K562 (cell line): Measurements from ENCODE around the gene BCCIP. TPM values are rescaled to one million over a fixed set of nuclear protein-coding genes. Genes with fewer than 3 reads are reported as not detected.

Experiments
- ATAC-seq: fragments of 200-7000 bp; cut with Tn5 transposase; 3 replicates; pipeline ENCODE4 v1.9.1; 2020; ENCODE audit warnings: moderate library complexity
- BruUV-seq: library from RNA; stranded (reverse); fragments of 400-500 nt; replicated peaks from 2 replicates; lab custom pipeline; 2021; lab: Mats Ljungman, UMichigan
- CTCF ChIA-PET: fragments of 300-600 bp; formaldehyde crosslinking; extraction: SDS; loops from one replicate; lab custom pipeline; 2021; ENCODE audit warnings: low intra/inter-chr PET ratio; lab: Yijun Ruan, JAX
- POLR2A ChIA-PET: fragments of 300-600, 350-650 bp; sonication (Branson Sonifier 250); formaldehyde crosslinking; extraction: SDS; loops from one replicate; lab custom pipeline; 2021; ENCODE audit warnings: antibody characterized with exemption, inconsistent platforms; lab: Yijun Ruan, JAX
- DNase-seq, 4 experiments: peaks; one replicate each; pipeline versions ENCODE4 v3.0.0 to v3.0.0-alpha.2; 2011 to 2018; ENCODE audit warnings: low spot score in 3 of 4, mixed read lengths in 3 of 4; ENCODE audit errors: extremely low read depth in 1 of 4
- FAIRE-seq: peaks from 2 replicates; lab custom pipeline; 2011; peaks lifted over from hg19 to GRCh38; lab: Jason Lieb, UNC
- H2AFZ ChIP-seq: 2 replicates; pipeline ENCODE4 v1.6.0; 2011; ENCODE audit warnings: low read depth, low read length, control low read depth, inconsistent platforms
- H3K27ac ChIP-seq: fragments of 200-600 bp; 3 replicates; pipeline ENCODE4 v1.8.0; 2011; ENCODE audit warnings: low read depth, mild to moderate bottlenecking, control low read depth, inconsistent platforms, low read length, moderate library complexity, mixed read lengths; ENCODE audit errors: extremely low read depth
- H3K27me3 ChIP-seq, 2 experiments: fragments of 300-600 bp in 1 of 2; 2 replicates in 1 of 2; 3 replicates in 1 of 2; pipeline versions ENCODE4 v1.6.0 to v1.8.0; 2011; ENCODE audit warnings: inconsistent platforms in 2 of 2, low read length in 2 of 2, mild to moderate bottlenecking in 1 of 2, mixed read lengths in 1 of 2, moderate library complexity in 1 of 2; ENCODE audit not compliant: control insufficient read depth in 2 of 2, insufficient read depth in 2 of 2
- H3K36me3 ChIP-seq: fragments of 300-600 bp; 3 replicates; pipeline ENCODE4 v1.8.0; 2011; ENCODE audit warnings: mild to moderate bottlenecking, low read length, inconsistent platforms; ENCODE audit not compliant: control insufficient read depth, insufficient read depth
- H3K4me1 ChIP-seq, 2 experiments: fragments of 200-600 bp in 1 of 2; replicated peaks in 1 of 2; 2 replicates in 1 of 2; 3 replicates in 1 of 2; pipeline versions ENCODE4 v1.5.1 to v1.8.0; 2011; ENCODE audit warnings: inconsistent platforms in 2 of 2, low read length in 2 of 2, mild to moderate bottlenecking in 1 of 2, mixed read lengths in 1 of 2, moderate library complexity in 1 of 2; ENCODE audit not compliant: control insufficient read depth in 2 of 2, insufficient read depth in 2 of 2
- H3K4me2 ChIP-seq: 2 replicates; pipeline ENCODE4 v1.6.1; 2011; ENCODE audit warnings: low read length, control low read depth, inconsistent platforms, mixed read lengths; ENCODE audit not compliant: insufficient read depth
- H3K4me3 ChIP-seq: fragments of 200-600 bp; sonication (generic), shearing (Covaris generic); 2 replicates; pipeline ENCODE4 v1.5.1; 2016; ENCODE audit warnings: control low read depth, inconsistent platforms
- H3K79me2 ChIP-seq: fragments of 200-600 bp; 3 replicates; pipeline ENCODE4 v1.8.0; 2011; ENCODE audit warnings: low read length, inconsistent platforms; ENCODE audit not compliant: control insufficient read depth, insufficient read depth
- H3K9ac ChIP-seq, 2 experiments: 2 replicates each; pipeline versions ENCODE4 v1.6.0 to v1.6.1; 2011; ENCODE audit warnings: low read depth in 2 of 2, low read length in 2 of 2, control low read depth in 1 of 2, inconsistent platforms in 1 of 2, mild to moderate bottlenecking in 1 of 2, mixed read lengths in 1 of 2; ENCODE audit not compliant: insufficient read depth in 1 of 2
- H3K9me1 ChIP-seq: one replicate; pipeline ENCODE4 v1.6.0; 2011; ENCODE audit warnings: inconsistent platforms, mild to moderate bottlenecking, low read length, moderate library complexity; ENCODE audit not compliant: control insufficient read depth, insufficient read depth
- H3K9me3 ChIP-seq: replicated peaks from 2 replicates; pipeline ENCODE4 v1.5.1; 2011; ENCODE audit warnings: low read depth, low read length, inconsistent platforms; ENCODE audit not compliant: control insufficient read depth, insufficient read depth
- H4K20me1 ChIP-seq: replicated peaks from 2 replicates; pipeline ENCODE4 v1.6.1; 2011; ENCODE audit warnings: low read length, inconsistent platforms, mixed read lengths; ENCODE audit not compliant: control insufficient read depth, insufficient read depth
- C11orf30 ChIP-seq: fragments of 450-650 bp; IDR thresholded peaks from 2 replicates; pipeline ENCODE4 v1.6.1; 2016; ENCODE audit warnings: low read depth, mild to moderate bottlenecking
- CREBBP ChIP-seq: IDR thresholded peaks from one replicate; pipeline ENCODE4 v1.6.1; 2012; ENCODE audit warnings: low read depth, mild to moderate bottlenecking, control low read depth, inconsistent platforms, low read length
- E2F1 ChIP-seq: sonication (generic); formaldehyde crosslinking; IDR thresholded peaks from 2 replicates; pipeline ENCODE4 v1.8.1; 2023; ENCODE audit warnings: mild to moderate bottlenecking, missing genetic modification reagents, moderate library complexity
- ELF2 ChIP-seq: fragments of 250-450 bp; sonication (Bioruptor Pico); IDR thresholded peaks from 2 replicates; pipeline ENCODE4 v1.5.0; 2021; ENCODE audit warnings: mild to moderate bottlenecking
- FOXK1 ChIP-seq: sonication (generic); formaldehyde crosslinking; IDR thresholded peaks from 2 replicates; pipeline ENCODE4 v1.8.0; 2022; ENCODE audit warnings: missing genetic modification reagents, mild to moderate bottlenecking, borderline replicate concordance
- MXI1 ChIP-seq: IDR thresholded peaks from 2 replicates; pipeline ENCODE4 v1.6.1; 2011; ENCODE audit warnings: low read depth, mild to moderate bottlenecking, improper control_type of control experiment, low read length
- NCOR1 ChIP-seq: fragments of 450-650 bp; IDR thresholded peaks from 2 replicates; pipeline ENCODE4 v1.6.1; 2016; ENCODE audit warnings: mild to moderate bottlenecking, moderate library complexity
- RAD51 ChIP-seq: fragments of 450-650 bp; IDR thresholded peaks from 2 replicates; pipeline ENCODE4 v1.7.1; 2016; ENCODE audit warnings: low read depth, mild to moderate bottlenecking, borderline replicate concordance
- TAF9B ChIP-seq: fragments of 450-650 bp; IDR thresholded peaks from 2 replicates; pipeline ENCODE4 v1.6.1; 2018; ENCODE audit warnings: mild to moderate bottlenecking; ENCODE audit not compliant: partially characterized antibody
- U2AF1 ChIP-seq: fragments of 200-400 bp; formaldehyde crosslinking; optimal IDR thresholded peaks from 2 replicates; pipeline ENCODE3; 2017; ENCODE audit warnings: mild to moderate bottlenecking, low read depth, low read length, moderate library complexity
- ZC3H11A ChIP-seq: IDR thresholded peaks from 2 replicates; pipeline ENCODE4 v1.6.1; 2012; ENCODE audit warnings: low read depth, low read length, improper control_type of control experiment
- ZNF324 ChIP-seq: fragments of 250-450 bp; sonication (Bioruptor Pico); IDR thresholded peaks from 2 replicates; pipeline ENCODE4 v1.4.0; 2020; ENCODE audit warnings: mild to moderate bottlenecking
- ZNF445 ChIP-seq: fragments of 250-450 bp; sonication (Bioruptor Pico); IDR thresholded peaks from 2 replicates; pipeline ENCODE4 v1.4.0; 2020; ENCODE audit warnings: low read depth, mild to moderate bottlenecking, moderate library complexity
- ZZZ3 ChIP-seq: fragments of 450-650 bp; IDR thresholded peaks from 2 replicates; pipeline ENCODE4 v1.6.1; 2016; ENCODE audit warnings: antibody characterized with exemption, mild to moderate bottlenecking, moderate library complexity
- WGBS: fragments of 100-300 bp; shearing (Covaris generic); methylation state at CpG from one replicate; pipeline ENCODE4 v1.1.6; 2016; ENCODE audit warnings: low coverage, mixed read lengths; ENCODE audit not compliant: insufficient coverage; ENCODE audit errors: missing lambda C conversion rate; 5-methylcytosine and 5-hydroxymethylcytosine counted together
- in situ Hi-C: fragments of 300-500 bp; cut with MboI; formaldehyde crosslinking; loops from 4 replicates; pipeline ENCODE4 v1.15.0; 2018; ENCODE audit warnings: inconsistent platforms, mixed read lengths
- intact Hi-C: fragments of 100-400 bp; cut with micrococcal nuclease; formaldehyde crosslinking; loops from 2 replicates; pipeline ENCODE4 v1.14.2; 2022
- polyA plus RNA-seq, 8 experiments: library from polyadenylated mRNA; depleted of rRNA in 4 of 8; stranded (reverse) in 5 of 8; unstranded in 3 of 8; fragments of >200 nt; fragmentation: Nextera tagmentation in 2 of 8; fragmentation: Illumina TruSeq in 1 of 8; extraction: Ambion mirVana in 2 of 8; extraction: Trizol in 1 of 8; gene quantifications; 2 replicates each; pipeline versions ENCODE4 v1.2.1 to v1.2.3, GENCODE V29; 2011 to 2014; ENCODE audit warnings: inconsistent platforms in 1 of 8, missing spikeins in 1 of 8
- total RNA-seq, 7 experiments: library from RNA; depleted of rRNA in 6 of 7; stranded (reverse); fragments of >200 nt in 6 of 7; fragmentation: Illumina TruSeq in 2 of 7; extraction: Trizol in 2 of 7; gene quantifications; 2 replicates each; pipeline versions ENCODE4 v1.2.1 to v1.2.3, GENCODE V29; 2011 to 2021; ENCODE audit warnings: low replicate concordance in 1 of 7

BCCIP gene
- total and polyA plus RNA-seq, 9 of the 15 experiments (the other 6 are each of a cell fraction or from before 2014, with no cell fraction given): 95.1 to 204 (median 163) TPM

- no peak overlapping the region for H3K4me2 ChIP-seq
- BruUV-seq: no TSS peak
- H2AFZ ChIP-seq: no peak overlapping the region
- peaks cover 43% of the 10 kb centered on the region; the same call in 2 of the 3 replicates for H3K36me3 ChIP-seq
- ATAC-seq (no peak), FAIRE-seq (no peak), DNase-seq (no peak)
- no peaks in the 10 kb centered on the region for H3K9me3 ChIP-seq
- no peaks in the 10 kb centered on the region for H3K79me2 ChIP-seq
- TF ChIP-seq MXI1 (no peak), FOXK1 (CRISPR knock-in tag) (no peak), RAD51 (no peak), E2F1 (no peak), NCOR1 (no peak), U2AF1 (no peak), TAF9B (no peak), C11orf30 (no peak), ELF2 (CRISPR knock-in tag) (no peak), CREBBP (no peak), ZNF324 (no peak), ZNF445 (CRISPR knock-in tag) (no peak), ZZZ3 (no peak), ZC3H11A (no peak)
- 91% methylated on average over 6 of the region's 7 CpGs for WGBS
- ChIA-PET CTCF (no interaction called here), POLR2A (no interaction called here)
- in situ Hi-C loops: no loop called here
- intact Hi-C loops: no loop called here
- H3K4me1 ChIP-seq: no peaks in the 10 kb centered on the region
- H3K27me3 ChIP-seq: no peaks in the 10 kb centered on the region
- no peaks in the 10 kb centered on the region for H4K20me1 ChIP-seq
- no peak overlapping the region for H3K9ac ChIP-seq
- H3K4me3 ChIP-seq: no peak overlapping the region
- H3K27ac ChIP-seq: no peak overlapping the region
- H3K9me1 ChIP-seq: no peaks in the 10 kb centered on the region
Observed at GRCh38 chr10:125849448-125849847, 26.1 kb downstream of the BCCIP start.
